ENCODE measurements around the gene TMEM213. TPM values are rescaled to one million over a fixed set of nuclear protein-coding genes. Genes with fewer than 3 reads are reported as not detected.
"Not testable (repeated sequence)": the region's sequence is repeated elsewhere in the genome, so short reads cannot be mapped to it uniquely, and the experiment has no call there.

The TMEM213 gene
- polyA plus RNA-seq, 1 experiment: not detected

DNA sequence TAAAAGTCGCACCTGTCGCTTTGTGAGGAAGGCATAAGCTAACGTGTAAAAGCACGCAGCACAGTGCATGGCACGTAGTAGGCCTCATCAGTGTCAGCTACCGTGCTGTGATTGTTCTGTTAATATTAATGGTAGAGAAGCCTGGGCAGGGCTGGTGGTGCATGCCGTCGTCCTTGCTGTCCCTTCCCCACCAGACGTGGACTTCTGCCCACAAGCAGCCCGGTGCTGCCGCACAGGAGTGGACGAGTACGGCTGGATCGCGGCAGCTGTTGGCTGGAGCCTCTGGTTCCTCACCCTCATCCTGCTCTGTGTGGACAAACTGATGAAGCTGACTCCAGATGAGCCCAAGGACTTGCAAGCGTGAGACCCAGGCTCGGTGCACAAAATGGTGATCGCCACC, 4.9 kb downstream of the TMEM213 start:
- Histone ChIP-seq H3K27ac (ENCODE audit: low read depth, low read length) (no peak overlapping the region), H3K4me3 (ENCODE audit: low read depth, low read length) (no peak overlapping the region), H3K27me3 (ENCODE audit: control insufficient read depth, insufficient read depth, low read length) (no peaks in the 10 kb centered on the region), H3K9me3 (ENCODE audit: control insufficient read depth, insufficient read depth, low read length) (0 out of 2 replicates have a peak, but pooled peaks cover 3% of the 10 kb centered on the region)
- DNase-seq (ENCODE audit: low read depth, low spot score): no peak
- ChIA-PET CTCF (no interaction called here), POLR2A (no interaction called here)
- TF ChIP-seq, protein P1, sequence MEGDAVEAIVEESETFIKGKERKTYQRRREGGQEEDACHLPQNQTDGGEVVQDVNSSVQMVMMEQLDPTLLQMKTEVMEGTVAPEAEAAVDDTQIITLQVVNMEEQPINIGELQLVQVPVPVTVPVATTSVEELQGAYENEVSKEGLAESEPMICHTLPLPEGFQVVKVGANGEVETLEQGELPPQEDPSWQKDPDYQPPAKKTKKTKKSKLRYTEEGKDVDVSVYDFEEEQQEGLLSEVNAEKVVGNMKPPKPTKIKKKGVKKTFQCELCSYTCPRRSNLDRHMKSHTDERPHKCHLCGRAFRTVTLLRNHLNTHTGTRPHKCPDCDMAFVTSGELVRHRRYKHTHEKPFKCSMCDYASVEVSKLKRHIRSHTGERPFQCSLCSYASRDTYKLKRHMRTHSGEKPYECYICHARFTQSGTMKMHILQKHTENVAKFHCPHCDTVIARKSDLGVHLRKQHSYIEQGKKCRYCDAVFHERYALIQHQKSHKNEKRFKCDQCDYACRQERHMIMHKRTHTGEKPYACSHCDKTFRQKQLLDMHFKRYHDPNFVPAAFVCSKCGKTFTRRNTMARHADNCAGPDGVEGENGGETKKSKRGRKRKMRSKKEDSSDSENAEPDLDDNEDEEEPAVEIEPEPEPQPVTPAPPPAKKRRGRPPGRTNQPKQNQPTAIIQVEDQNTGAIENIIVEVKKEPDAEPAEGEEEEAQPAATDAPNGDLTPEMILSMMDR (IDR thresholded peaks at IDR 0.05; ENCODE audit: low read depth, low read length): no peak

DNA sequence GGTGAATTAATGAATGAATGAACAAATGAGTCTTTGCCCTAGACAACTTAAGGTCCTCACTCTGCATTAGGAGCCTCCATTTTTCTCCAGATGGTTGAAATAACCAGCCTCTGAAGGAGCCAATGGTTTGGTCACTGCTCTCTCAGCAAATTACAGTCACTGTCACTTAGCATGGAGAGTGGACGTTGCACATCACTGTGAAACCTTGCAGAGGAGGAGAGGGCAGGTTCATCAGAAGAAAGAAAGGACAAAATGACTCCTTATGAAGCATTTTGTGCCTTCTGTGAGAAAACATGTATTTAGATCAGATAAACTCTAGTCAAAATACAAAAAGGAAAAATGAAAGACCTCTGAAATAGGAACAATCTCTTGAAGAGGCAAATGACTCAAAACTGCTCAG, 6.8 kb downstream of the TMEM213 start:
- Histone ChIP-seq H3K27ac (ENCODE audit: low read depth, low read length) (no peak overlapping the region), H3K4me3 (ENCODE audit: low read depth, low read length) (no peak overlapping the region), H3K9me3 (ENCODE audit: control insufficient read depth, insufficient read depth, low read length) (0 out of 2 replicates have a peak, but pooled peaks cover 3% of the 10 kb centered on the region), H3K27me3 (ENCODE audit: control insufficient read depth, insufficient read depth, low read length) (no peaks in the 10 kb centered on the region)
- TF ChIP-seq, protein P1 (IDR thresholded peaks at IDR 0.05; ENCODE audit: low read depth, low read length): no peak
- DNase-seq (ENCODE audit: low read depth, low spot score): no peak
- POLR2A ChIA-PET: no interaction called here
- CTCF ChIA-PET: no interaction called here

DNA sequence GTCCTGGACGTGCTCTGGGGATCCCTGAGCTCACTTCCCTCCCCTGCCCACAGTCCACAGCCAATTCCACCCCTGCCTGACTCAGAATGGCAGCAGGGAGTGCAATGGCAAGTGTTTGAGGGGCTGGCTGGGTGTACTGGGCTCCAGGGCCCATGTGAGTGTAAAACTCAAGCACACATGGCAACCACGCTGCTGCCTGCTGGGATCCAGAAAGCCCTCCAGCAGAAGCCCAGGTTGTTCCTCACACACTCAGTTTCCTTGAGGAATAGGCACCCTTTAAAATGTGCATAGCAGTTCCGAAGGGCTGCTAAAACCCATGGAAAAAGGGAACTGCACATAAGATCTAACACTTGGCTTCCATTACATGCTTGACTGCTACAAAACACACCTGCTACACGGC, 11.6 kb downstream of the TMEM213 start:
- Histone ChIP-seq H3K27ac (ENCODE audit: low read depth, low read length) (no peak overlapping the region), H3K27me3 (ENCODE audit: control insufficient read depth, insufficient read depth, low read length) (no peaks in the 10 kb centered on the region), H3K9me3 (ENCODE audit: control insufficient read depth, insufficient read depth, low read length) (no peaks in the 10 kb centered on the region), H3K4me3 (ENCODE audit: low read depth, low read length) (no peak overlapping the region)
- TF ChIP-seq, protein P1 (IDR thresholded peaks at IDR 0.05; ENCODE audit: low read depth, low read length): no peak
- ChIA-PET CTCF (no interaction called here), POLR2A (no interaction called here)
- no peak for DNase-seq (ENCODE audit: low read depth, low spot score)

DNA sequence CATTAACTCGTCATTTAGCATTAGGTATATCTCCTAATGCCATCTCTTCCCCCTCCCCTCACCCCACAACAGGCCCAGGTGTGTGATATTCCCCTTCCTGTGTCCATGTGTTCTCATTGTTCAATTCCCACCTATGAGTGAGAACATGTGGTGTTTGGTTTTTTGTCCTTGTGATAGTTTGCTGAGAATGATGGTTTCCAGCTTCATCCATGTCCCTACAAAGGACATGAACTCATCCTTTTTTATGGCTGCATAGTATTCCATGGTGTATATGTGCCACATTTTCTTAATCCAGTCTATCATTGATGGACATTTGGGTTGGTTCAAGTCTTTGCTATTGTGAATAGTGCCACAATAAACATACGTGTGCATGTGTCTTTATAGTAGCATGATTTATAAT, 13.5 kb downstream of the TMEM213 start:
- H3K27ac ChIP-seq (ENCODE audit: low read depth, low read length); POLR2A ChIA-PET; DNase-seq (ENCODE audit: low read depth, low spot score); CTCF ChIA-PET; H3K4me3 ChIP-seq (ENCODE audit: low read depth, low read length); H3K27me3 ChIP-seq (ENCODE audit: control insufficient read depth, insufficient read depth, low read length); H3K9me3 ChIP-seq (ENCODE audit: control insufficient read depth, insufficient read depth, low read length): not testable (repeated sequence)

DNA sequence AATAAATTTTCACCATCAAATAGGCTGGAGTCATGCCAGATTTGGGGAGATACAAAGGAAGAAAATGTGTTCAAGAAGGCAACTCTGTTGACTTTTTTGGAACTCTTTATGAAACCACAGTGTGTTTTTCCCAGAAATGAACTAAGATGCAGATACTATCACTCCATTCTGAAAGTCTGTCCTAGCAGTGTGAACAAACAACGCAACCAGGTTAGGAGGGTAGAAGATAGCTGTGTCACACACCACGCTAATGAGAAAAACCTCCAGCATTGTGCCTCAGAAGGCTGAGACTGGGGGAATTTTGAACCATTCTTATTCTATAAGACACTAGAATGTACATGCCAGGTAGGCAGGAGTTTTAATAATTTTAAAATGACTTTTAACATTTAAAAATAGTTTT, 16.2 kb downstream of the TMEM213 start:
- no peaks in the 10 kb centered on the region for H3K9me3 ChIP-seq (ENCODE audit: control insufficient read depth, insufficient read depth, low read length)
- CTCF ChIA-PET: interaction anchor here (1.3 kb wide), 1 partner anchor 75 kb away, joined by 4 read pairs; no protein-coding TSS in a partner anchor
- H3K27ac ChIP-seq (ENCODE audit: low read depth, low read length): no peak overlapping the region
- POLR2A ChIA-PET: no interaction called here
- H3K4me3 ChIP-seq (ENCODE audit: low read depth, low read length): no peak overlapping the region
- no peaks in the 10 kb centered on the region for H3K27me3 ChIP-seq (ENCODE audit: control insufficient read depth, insufficient read depth, low read length)
- DNase-seq (ENCODE audit: low read depth, low spot score): no peak
- TF ChIP-seq, protein P1 (IDR thresholded peaks at IDR 0.05; ENCODE audit: low read depth, low read length): no peak

DNA sequence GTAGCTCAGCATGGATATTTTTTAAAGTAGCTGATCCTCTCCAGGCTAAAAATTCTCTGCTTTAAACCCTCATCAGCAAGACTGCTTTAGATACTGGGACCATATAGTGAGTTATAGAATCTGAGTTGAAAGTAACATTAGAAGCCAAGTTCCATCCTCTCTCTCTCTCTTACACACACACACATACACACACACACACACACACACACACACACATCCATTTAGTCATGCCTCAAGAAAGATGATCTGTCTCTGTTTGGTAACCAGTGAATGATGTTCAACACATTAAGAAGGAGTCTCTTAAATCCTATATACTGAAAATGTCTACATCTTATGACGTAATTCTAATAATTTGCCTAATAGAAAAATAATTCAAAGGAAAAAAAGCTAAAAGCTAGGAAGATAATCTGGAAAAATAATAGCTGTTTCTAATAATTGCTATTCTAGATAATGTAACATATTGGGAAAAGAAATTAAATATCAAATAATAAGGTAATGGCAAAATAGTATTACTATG, 17.1 kb downstream of the TMEM213 start:
- CTCF ChIA-PET: interaction anchor here (1.3 kb wide), 1 partner anchor 76 kb away, joined by 4 read pairs; no protein-coding TSS in a partner anchor

More for the DNA sequence above, 17.1 kb downstream of the TMEM213 start:
- DNase-seq (ENCODE audit: low read depth, low spot score): no peak
- H3K9me3 ChIP-seq (ENCODE audit: control insufficient read depth, insufficient read depth, low read length): no peaks in the 10 kb centered on the region
- TF ChIP-seq, protein P1 (IDR thresholded peaks at IDR 0.05; ENCODE audit: low read depth, low read length): no peak
- H3K27me3 ChIP-seq (ENCODE audit: control insufficient read depth, insufficient read depth, low read length): no peaks in the 10 kb centered on the region
- H3K4me3 ChIP-seq (ENCODE audit: low read depth, low read length): no peak overlapping the region
- H3K27ac ChIP-seq (ENCODE audit: low read depth, low read length): no peak overlapping the region
- POLR2A ChIA-PET: no interaction called here
